ENCODE data around the gene PRKAB1. TPM values are rescaled to one million over a fixed set of nuclear protein-coding genes. Genes with fewer than 3 reads are reported as not detected.

PRKAB1 gene
- total RNA-seq, 1 experiment from 2014 or later: 32.3 TPM

DNA sequence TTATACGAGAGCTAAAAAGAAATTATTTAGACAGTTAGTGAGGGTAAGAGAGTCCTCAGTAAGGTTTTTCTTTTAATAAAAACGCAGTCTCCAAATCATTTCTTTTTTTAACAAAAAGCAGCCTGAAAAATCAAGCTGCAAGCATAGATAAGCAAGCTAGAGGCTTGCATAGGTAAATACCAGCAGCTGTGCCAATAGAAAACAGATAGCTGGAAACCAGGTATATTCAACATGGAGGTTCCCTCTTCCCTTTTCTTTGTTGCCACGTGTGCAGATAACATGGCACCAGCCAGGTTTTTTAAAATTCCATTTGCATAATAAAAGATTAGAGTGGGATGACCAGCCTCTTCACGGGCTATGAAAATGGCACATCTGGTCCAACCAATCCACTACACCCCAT, 6.1 kb upstream of the PRKAB1 start:
- no peak for ATAC-seq
- Mint-ChIP-seq H3K4me1 (peaks cover under 1% of the 10 kb centered on the region; the same call in 1 of the 2 replicates), H3K9me3 (no peaks in the 10 kb centered on the region), H3K36me3 (no peaks in the 10 kb centered on the region), H3K4me3 (no peak overlapping the region), H3K27ac (no peak overlapping the region), H3K27me3 (ENCODE audit: low read depth) (peaks cover 14% of the 10 kb centered on the region)
- ChIA-PET CTCF (interaction anchor here (1.3 kb wide), 1 partner anchor 19 kb away, joined by 5 read pairs; no protein-coding TSS in a partner anchor), POLR2A (interaction anchor here (0.7 kb wide), 1 partner anchor 798 kb away, joined by 3 read pairs; no protein-coding TSS in a partner anchor)
- DNase-seq (ENCODE audit: low spot score): no peak
- TF ChIP-seq MYBL2 (CRISPR knock-in tag; IDR thresholded peaks at IDR 0.05) (no peak), ZNF671 (CRISPR knock-in tag; IDR thresholded peaks at IDR 0.05) (no peak), ZNF219 (CRISPR knock-in tag; IDR thresholded peaks at IDR 0.05; ENCODE audit: borderline replicate concordance) (no peak), ZNF423 (CRISPR knock-in tag; IDR thresholded peaks at IDR 0.05) (no peak), MXD4 (CRISPR knock-in tag; IDR thresholded peaks at IDR 0.05; ENCODE audit: borderline replicate concordance) (no peak), ATF6 (CRISPR knock-in tag; IDR thresholded peaks at IDR 0.05) (no peak), NR2C2 (CRISPR knock-in tag; IDR thresholded peaks at IDR 0.05) (no peak)

GRCh38 chr12:119664642-119665041, 3.3 kb upstream of the PRKAB1 start:
- no peak overlapping the region for H3K4me3 Mint-ChIP-seq
- ATAC-seq (no peak), DNase-seq (ENCODE audit: low spot score) (no peak)
- peaks cover 14% of the 10 kb centered on the region for H3K27me3 Mint-ChIP-seq (ENCODE audit: low read depth)
- H3K9me3 Mint-ChIP-seq: no peaks in the 10 kb centered on the region
- POLR2A ChIA-PET: no interaction called here
- TF ChIP-seq, protein P1, sequence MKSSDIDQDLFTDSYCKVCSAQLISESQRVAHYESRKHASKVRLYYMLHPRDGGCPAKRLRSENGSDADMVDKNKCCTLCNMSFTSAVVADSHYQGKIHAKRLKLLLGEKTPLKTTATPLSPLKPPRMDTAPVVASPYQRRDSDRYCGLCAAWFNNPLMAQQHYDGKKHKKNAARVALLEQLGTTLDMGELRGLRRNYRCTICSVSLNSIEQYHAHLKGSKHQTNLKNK (CRISPR knock-in tag; IDR thresholded peaks at IDR 0.05): no peak
- TF ChIP-seq IRF2 (CRISPR knock-in tag; IDR thresholded peaks at IDR 0.05; ENCODE audit: borderline replicate concordance, low read depth) (no peak), CTCF (IDR thresholded peaks at IDR 0.05) (no peak), TCF7 (CRISPR knock-in tag; IDR thresholded peaks at IDR 0.05; ENCODE audit: low read depth) (no peak), FOXP1 (CRISPR knock-in tag; IDR thresholded peaks at IDR 0.05; ENCODE audit: borderline replicate concordance) (no peak), SP1 (CRISPR knock-in tag; conservative IDR thresholded peaks at IDR 0.05) (no peak), PRRX2 (CRISPR knock-in tag; IDR thresholded peaks at IDR 0.05) (no peak), ZNF671 (CRISPR knock-in tag; IDR thresholded peaks at IDR 0.05) (no peak), ZNF263 (CRISPR knock-in tag; IDR thresholded peaks at IDR 0.05; ENCODE audit: low read depth) (no peak), OVOL2 (CRISPR knock-in tag; IDR thresholded peaks at IDR 0.05; ENCODE audit: borderline replicate concordance) (no peak)
- TF ChIP-seq, protein P2, sequence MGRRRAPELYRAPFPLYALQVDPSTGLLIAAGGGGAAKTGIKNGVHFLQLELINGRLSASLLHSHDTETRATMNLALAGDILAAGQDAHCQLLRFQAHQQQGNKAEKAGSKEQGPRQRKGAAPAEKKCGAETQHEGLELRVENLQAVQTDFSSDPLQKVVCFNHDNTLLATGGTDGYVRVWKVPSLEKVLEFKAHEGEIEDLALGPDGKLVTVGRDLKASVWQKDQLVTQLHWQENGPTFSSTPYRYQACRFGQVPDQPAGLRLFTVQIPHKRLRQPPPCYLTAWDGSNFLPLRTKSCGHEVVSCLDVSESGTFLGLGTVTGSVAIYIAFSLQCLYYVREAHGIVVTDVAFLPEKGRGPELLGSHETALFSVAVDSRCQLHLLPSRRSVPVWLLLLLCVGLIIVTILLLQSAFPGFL (CRISPR knock-in tag; IDR thresholded peaks at IDR 0.05; ENCODE audit: borderline replicate concordance): no peak
- peaks cover 11% of the 10 kb centered on the region for H3K4me1 Mint-ChIP-seq
- H3K36me3 Mint-ChIP-seq: no peaks in the 10 kb centered on the region
- H3K27ac Mint-ChIP-seq: no peak overlapping the region
- CTCF ChIA-PET: no interaction called here
